ENCODE data around the gene BCCIP.

BCCIP gene

GRCh38 chr10:125797994-125798662, 25.2 kb upstream of the BCCIP start:
- DNase-seq, result no peak

DNA sequence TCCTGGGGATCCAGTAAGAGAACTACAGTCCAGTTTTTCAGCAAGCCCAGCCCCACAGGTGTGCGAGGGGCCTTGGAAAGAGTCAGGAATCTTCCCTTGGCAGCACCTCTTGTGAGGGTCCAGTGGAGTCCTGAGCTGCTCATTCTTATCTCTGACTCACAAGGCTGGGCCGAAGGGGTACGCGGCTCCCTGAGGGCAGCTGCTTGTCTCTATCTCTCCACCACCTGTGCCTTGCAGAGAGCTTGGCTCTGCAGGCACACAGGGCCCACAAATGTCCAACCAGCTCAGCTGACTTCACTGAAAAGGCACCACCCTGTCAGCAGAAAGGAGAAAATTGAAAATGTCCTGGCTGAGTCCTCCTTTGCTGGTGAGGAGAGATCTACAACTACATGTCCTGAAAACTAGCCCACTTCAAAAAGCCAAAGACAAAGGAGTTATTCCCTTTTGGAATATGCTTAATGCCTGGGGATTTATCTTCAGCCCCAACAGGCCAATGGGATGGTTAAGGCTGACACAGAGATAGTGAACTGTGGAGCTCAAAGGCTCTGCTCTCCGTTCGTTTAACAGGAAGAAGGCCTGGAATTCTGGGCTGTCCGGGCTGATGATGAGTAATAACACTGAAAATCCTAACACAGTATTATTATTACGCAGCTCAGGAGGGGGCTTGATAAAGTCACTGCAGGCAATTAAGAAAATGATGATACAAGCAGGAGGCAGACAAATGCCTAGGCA, 23.7 kb upstream of the BCCIP start:
- DNase-seq, result no peak

DNA sequence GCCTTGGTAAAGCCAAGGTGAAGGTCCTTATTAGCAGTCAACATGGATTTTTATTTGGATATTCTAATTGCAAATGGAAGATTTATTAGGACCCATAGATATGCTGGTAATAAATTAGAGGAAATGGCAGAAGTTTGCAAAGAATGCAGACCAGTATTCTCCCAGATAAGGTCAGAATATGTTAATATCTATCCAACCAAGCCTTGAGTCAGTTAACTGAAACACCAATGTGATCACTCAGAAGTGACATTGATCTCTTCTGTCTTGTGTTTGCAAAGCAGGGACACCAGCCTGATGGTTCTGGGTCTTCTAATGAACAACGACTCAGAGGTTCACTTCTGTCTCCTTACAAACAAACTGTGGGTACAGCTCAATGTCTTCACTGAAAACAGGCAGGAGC, 21.8 kb upstream of the BCCIP start:
- no peak for DNase-seq

- DNase-seq, result no peak
These were observed 21.2 kb upstream of the BCCIP start for GRCh38 chr10:125802131-125802530.

GRCh38 chr10:125802739-125803138, 20.6 kb upstream of the BCCIP start:
- DNase-seq, result no peak

DNA sequence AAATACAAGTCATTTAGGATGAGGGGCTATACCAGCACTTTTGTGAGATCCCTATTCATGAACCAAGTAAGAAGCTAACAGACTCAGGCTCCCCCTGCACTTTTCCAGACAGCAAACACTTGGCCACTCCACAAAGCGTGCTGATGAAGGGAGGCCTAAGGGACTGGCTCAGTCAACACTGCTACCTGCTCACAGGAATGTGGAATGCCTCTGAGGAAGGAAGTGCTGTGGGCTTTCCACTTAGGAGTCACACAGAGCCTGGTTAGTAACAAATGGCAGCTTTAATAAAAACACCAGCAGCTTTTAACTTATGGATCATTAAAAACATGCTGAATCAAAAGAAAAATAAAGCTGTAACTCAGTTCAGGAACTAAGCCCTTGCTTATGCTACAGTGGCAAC, 15.3 kb upstream of the BCCIP start:
- DNase-seq, result no peak

GRCh38 chr10:125811251-125811650, 12.1 kb upstream of the BCCIP start:
- DNase-seq, result no peak

DNA sequence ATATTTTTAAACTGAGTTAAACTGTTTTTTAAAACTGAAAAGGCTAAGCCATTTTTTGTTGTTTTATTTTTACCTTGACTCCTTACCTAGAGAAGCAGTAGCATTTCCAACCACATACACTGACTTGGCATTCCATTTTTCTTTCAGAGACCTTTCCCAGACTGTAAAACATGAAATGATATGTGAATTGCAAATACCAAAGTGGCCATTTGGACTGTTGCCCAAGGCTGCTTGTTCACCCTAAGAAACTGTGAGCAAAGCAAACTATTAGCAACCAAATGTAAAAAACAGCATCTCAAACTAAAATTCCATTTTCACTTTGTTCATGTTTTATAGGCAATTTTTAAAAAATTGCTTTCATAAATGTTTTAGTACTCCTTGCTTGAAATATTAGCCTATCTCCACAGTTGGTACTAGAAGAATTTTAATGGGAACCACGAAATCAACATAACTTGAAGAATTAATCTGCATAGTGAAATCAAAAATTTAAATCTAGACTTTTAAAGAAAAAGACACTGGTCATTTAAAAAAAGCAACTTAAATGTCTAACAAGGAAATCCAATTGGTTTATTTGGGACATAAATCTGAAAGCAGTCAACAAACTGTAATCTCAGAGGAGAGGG, 11.1 kb upstream of the BCCIP start:
- no peak for DNase-seq

GRCh38 chr10:125815764-125816163, 7.6 kb upstream of the BCCIP start:
- no peak for DNase-seq

GRCh38 chr10:125816548-125816947, 6.8 kb upstream of the BCCIP start:
- DNase-seq, result no peak

- DNase-seq, result no peak
These were observed 5.9 kb upstream of the BCCIP start for GRCh38 chr10:125817337-125817946.

DNA sequence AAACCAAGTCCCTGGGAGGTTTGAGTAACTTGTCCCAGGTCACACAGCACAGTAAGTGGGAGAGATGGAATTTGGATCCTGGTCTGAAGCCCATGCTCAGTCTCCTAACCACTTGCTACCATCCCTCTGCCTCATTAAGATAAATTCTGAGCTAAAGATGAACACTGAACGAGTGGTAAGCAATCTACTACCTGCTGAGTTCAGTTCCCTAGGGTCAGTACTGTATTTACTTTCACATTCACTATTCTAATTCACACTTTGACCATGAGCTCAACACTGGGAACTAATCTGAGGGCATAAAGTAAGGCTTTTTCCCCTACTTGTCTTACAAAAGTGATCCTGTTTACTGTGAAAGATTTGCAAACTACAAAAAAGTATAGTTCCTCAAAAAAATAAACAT, 2.6 kb upstream of the BCCIP start:
- no peak for DNase-seq

GRCh38 chr10:125823663-125824251, 411 bp downstream of the BCCIP start:
- DNase-seq, result no peak

GRCh38 chr10:125824736-125825135, 1.4 kb downstream of the BCCIP start:
- no peak for DNase-seq

- DNase-seq, result no peak
These were observed 3.8 kb downstream of the BCCIP start for GRCh38 chr10:125827133-125827532.

DNA sequence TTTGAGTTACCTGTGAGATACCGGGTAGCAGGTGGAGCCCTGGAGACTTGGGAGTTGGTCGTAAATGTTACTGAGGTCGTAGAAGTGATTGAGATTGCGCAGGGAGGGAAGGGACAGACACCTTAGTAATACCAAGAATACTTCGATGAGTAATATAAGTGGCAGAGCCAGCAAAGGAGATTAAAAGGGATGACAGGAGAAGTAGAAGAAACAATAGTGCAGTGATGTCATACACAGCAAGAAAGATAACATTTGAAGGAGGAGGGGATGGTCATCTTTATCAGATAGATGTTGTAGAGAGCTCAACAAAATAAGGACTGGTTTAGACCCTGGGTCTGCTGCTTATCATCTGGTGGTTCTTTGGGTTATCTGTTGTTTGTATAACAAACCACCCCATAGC, 5.0 kb downstream of the BCCIP start:
- peak in 1 of 5 donors; percentile 2 for DNase-seq

DNA sequence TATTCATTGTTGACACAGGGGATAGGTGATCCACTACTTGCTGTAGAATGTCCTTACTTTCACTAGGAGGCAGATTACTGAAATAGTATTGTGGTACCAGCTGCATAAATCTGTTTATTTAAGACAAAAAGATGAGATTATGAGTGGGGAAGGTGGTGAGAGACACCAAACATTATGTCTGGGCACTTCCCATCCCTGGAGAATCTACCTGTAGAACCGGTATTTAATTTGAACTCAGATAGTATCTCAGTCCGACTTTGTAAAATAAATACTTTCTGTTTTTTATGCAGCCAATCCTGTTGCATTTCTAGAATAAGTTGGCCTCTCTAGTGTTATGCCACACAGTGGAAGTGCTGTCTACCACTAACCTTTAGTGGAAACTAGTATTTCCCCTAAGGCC, 13.4 kb downstream of the BCCIP start:
- DNase-seq, result no peak

- no peak for DNase-seq
These were observed 15.6 kb downstream of the BCCIP start for GRCh38 chr10:125838802-125839575.

DNA sequence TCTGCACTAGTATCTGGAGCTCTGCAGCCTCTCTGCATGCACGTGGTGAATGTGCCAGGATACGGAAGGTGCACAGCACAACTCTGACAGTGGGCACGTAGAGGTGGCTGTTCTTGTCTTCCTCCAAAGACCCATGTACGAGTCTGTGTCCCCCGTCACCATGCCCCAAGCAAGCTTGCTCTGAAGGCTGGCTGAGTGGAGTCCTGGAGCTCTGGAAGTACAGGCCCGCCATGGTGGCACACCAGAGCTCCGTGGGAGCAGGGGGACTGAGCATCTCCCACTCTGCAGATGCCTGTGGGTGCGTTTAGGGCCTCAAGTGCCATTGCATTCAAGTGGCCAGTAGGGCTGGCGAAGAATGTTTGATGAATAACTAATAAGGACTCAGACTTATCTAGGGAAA, 17.1 kb downstream of the BCCIP start:
- DNase-seq, result no peak

GRCh38 chr10:125840955-125841354, 17.6 kb downstream of the BCCIP start:
- DNase-seq, result no peak

DNA sequence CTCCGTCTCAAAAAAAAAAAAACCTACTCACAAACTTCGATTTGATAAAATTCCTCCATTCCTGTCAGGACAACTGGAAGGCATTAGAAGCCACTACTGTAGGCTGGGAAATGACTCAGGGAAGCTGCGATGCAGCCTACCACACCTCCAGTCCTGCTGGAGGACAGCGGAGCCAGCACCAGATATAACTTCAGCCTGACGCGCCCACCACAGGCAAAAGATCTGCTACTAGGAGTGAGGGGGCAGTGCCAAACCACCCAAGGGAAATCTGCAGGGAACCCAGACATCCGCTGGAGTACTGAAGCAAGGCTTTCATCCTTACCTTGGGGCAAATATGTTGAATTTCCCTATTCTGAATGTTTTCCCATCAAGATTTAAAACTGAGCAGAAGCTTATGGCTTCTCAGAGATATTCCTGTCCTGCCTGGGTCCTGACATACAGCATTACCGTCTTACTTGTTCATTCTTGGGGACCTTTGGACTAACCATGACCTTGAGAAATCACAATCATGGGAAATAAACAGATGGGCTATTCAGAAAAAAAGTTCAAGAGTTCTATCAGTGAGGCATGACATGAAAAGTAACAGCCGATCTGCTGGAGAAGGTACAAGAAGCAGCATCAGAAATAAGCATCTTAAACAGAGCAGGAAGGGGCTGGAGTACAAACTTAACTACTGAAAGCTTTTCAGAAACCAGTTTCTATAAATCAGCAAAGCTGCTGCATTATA, 20.4 kb downstream of the BCCIP start:
- DNase-seq, result no peak

- DNase-seq, result no peak
These were observed 21.4 kb downstream of the BCCIP start for GRCh38 chr10:125844751-125845221.

All from T-helper 1 cell (primary cell).